ENCODE data around the gene WNT4. TPM values are rescaled to one million over a fixed set of nuclear protein-coding genes. Genes with fewer than 3 reads are reported as not detected.

WNT4 gene
- total and polyA plus RNA-seq, 9 of the 15 experiments (the other 6 are each of a cell fraction or from before 2014, with no cell fraction given) = 0.01 TPM; not detected in 8

DNA sequence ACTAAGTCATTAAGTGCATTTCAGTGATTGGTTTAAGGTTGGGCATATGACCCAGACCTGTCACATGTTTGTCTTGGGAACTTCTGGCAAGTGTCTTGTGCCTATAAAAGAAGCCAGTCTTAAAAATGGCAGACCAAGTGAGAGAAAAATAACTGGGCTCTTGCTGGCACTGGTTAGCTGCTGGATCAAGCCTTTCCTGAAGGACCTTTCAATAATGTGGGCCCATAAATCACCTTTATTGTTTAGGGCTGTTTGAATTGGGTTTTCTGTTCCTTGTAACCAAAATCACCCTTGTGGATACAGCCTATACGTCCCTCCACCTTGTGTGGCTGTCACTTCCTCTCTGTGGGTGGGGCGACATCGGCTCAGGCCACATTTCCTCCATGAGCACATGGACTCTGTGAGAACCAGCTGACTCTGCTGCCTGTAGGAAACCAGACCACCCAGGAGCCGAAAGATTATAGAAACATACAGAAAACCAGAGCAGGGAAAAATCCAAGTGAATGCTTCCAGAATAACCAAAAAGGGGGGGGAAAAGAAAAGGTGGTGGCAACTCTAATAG lies 25.6 kb upstream of the WNT4 start (continued):
- TF ChIP-seq, protein P1, sequence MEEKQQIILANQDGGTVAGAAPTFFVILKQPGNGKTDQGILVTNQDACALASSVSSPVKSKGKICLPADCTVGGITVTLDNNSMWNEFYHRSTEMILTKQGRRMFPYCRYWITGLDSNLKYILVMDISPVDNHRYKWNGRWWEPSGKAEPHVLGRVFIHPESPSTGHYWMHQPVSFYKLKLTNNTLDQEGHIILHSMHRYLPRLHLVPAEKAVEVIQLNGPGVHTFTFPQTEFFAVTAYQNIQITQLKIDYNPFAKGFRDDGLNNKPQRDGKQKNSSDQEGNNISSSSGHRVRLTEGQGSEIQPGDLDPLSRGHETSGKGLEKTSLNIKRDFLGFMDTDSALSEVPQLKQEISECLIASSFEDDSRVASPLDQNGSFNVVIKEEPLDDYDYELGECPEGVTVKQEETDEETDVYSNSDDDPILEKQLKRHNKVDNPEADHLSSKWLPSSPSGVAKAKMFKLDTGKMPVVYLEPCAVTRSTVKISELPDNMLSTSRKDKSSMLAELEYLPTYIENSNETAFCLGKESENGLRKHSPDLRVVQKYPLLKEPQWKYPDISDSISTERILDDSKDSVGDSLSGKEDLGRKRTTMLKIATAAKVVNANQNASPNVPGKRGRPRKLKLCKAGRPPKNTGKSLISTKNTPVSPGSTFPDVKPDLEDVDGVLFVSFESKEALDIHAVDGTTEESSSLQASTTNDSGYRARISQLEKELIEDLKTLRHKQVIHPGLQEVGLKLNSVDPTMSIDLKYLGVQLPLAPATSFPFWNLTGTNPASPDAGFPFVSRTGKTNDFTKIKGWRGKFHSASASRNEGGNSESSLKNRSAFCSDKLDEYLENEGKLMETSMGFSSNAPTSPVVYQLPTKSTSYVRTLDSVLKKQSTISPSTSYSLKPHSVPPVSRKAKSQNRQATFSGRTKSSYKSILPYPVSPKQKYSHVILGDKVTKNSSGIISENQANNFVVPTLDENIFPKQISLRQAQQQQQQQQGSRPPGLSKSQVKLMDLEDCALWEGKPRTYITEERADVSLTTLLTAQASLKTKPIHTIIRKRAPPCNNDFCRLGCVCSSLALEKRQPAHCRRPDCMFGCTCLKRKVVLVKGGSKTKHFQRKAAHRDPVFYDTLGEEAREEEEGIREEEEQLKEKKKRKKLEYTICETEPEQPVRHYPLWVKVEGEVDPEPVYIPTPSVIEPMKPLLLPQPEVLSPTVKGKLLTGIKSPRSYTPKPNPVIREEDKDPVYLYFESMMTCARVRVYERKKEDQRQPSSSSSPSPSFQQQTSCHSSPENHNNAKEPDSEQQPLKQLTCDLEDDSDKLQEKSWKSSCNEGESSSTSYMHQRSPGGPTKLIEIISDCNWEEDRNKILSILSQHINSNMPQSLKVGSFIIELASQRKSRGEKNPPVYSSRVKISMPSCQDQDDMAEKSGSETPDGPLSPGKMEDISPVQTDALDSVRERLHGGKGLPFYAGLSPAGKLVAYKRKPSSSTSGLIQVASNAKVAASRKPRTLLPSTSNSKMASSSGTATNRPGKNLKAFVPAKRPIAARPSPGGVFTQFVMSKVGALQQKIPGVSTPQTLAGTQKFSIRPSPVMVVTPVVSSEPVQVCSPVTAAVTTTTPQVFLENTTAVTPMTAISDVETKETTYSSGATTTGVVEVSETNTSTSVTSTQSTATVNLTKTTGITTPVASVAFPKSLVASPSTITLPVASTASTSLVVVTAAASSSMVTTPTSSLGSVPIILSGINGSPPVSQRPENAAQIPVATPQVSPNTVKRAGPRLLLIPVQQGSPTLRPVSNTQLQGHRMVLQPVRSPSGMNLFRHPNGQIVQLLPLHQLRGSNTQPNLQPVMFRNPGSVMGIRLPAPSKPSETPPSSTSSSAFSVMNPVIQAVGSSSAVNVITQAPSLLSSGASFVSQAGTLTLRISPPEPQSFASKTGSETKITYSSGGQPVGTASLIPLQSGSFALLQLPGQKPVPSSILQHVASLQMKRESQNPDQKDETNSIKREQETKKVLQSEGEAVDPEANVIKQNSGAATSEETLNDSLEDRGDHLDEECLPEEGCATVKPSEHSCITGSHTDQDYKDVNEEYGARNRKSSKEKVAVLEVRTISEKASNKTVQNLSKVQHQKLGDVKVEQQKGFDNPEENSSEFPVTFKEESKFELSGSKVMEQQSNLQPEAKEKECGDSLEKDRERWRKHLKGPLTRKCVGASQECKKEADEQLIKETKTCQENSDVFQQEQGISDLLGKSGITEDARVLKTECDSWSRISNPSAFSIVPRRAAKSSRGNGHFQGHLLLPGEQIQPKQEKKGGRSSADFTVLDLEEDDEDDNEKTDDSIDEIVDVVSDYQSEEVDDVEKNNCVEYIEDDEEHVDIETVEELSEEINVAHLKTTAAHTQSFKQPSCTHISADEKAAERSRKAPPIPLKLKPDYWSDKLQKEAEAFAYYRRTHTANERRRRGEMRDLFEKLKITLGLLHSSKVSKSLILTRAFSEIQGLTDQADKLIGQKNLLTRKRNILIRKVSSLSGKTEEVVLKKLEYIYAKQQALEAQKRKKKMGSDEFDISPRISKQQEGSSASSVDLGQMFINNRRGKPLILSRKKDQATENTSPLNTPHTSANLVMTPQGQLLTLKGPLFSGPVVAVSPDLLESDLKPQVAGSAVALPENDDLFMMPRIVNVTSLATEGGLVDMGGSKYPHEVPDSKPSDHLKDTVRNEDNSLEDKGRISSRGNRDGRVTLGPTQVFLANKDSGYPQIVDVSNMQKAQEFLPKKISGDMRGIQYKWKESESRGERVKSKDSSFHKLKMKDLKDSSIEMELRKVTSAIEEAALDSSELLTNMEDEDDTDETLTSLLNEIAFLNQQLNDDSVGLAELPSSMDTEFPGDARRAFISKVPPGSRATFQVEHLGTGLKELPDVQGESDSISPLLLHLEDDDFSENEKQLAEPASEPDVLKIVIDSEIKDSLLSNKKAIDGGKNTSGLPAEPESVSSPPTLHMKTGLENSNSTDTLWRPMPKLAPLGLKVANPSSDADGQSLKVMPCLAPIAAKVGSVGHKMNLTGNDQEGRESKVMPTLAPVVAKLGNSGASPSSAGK (IDR thresholded peaks at IDR 0.05) = peak; percentile 45
- TF ChIP-seq NCOA6 (IDR thresholded peaks at IDR 0.05) (no peak), ZFPM2 (CRISPR knock-in tag; IDR thresholded peaks at IDR 0.05) (no peak), L3MBTL2 (IDR thresholded peaks at IDR 0.05) (peak; percentile 50), RAD51 (IDR thresholded peaks at IDR 0.05; ENCODE audit: borderline replicate concordance, low read depth) (no peak)
- TF ChIP-seq, protein P2, sequence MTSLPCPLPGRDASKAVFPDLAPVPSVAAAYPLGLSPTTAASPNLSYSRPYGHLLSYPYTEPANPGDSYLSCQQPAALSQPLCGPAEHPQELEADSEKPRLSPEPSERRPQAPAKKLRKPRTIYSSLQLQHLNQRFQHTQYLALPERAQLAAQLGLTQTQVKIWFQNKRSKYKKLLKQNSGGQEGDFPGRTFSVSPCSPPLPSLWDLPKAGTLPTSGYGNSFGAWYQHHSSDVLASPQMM (CRISPR knock-in tag; IDR thresholded peaks at IDR 0.05) = no peak
- TF ChIP-seq, protein P3, sequence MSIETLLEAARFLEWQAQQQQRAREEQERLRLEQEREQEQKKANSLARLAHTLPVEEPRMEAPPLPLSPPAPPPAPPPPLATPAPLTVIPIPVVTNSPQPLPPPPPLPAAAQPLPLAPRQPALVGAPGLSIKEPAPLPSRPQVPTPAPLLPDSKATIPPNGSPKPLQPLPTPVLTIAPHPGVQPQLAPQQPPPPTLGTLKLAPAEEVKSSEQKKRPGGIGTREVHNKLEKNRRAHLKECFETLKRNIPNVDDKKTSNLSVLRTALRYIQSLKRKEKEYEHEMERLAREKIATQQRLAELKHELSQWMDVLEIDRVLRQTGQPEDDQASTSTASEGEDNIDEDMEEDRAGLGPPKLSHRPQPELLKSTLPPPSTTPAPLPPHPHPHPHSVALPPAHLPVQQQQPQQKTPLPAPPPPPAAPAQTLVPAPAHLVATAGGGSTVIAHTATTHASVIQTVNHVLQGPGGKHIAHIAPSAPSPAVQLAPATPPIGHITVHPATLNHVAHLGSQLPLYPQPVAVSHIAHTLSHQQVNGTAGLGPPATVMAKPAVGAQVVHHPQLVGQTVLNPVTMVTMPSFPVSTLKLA (conservative IDR thresholded peaks at IDR 0.05) = peak in 1 of 2 experiments; percentile 39; a peak in 2 of 4 replicates
- TF ChIP-seq, protein P4, sequence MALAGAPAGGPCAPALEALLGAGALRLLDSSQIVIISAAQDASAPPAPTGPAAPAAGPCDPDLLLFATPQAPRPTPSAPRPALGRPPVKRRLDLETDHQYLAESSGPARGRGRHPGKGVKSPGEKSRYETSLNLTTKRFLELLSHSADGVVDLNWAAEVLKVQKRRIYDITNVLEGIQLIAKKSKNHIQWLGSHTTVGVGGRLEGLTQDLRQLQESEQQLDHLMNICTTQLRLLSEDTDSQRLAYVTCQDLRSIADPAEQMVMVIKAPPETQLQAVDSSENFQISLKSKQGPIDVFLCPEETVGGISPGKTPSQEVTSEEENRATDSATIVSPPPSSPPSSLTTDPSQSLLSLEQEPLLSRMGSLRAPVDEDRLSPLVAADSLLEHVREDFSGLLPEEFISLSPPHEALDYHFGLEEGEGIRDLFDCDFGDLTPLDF (CRISPR knock-in tag; IDR thresholded peaks at IDR 0.05) = no peak
